Loucy (cell line): Measurements from ENCODE around the gene ATRNL1.
A peak's percentile ranks its signal among the peaks of the same experiment; 100 is the strongest.

ENCODE experiments used
- H2AFZ ChIP-seq: fragments of 200-600 bp; sonication (generic); 2 replicates; pipeline ENCODE4 v1.6.0; 2016; ENCODE audit warnings: antibody characterized with exemption, mild to moderate bottlenecking, low read length, moderate library complexity
- H3F3A ChIP-seq: fragments of 200-600 bp; 2 replicates; pipeline ENCODE4 v1.6.0; 2016; ENCODE audit warnings: antibody characterized with exemption, low read depth, mild to moderate bottlenecking
- H3K27me3 ChIP-seq: fragments of 200-600 bp; sonication (generic); 2 replicates; pipeline ENCODE4 v1.6.1; 2014; ENCODE audit warnings: low read length, mild to moderate bottlenecking; ENCODE audit not compliant: insufficient read depth, poor library complexity, severe bottlenecking
- H3K36me3 ChIP-seq: fragments of 200-600 bp; sonication (generic); 2 replicates; pipeline ENCODE4 v1.6.1; 2016; ENCODE audit warnings: low read length; ENCODE audit not compliant: insufficient read depth
- H3K4me1 ChIP-seq: fragments of 200-600 bp; sonication (generic); 2 replicates; pipeline ENCODE4 v1.5.1; 2014; ENCODE audit warnings: low read length, mild to moderate bottlenecking; ENCODE audit not compliant: insufficient read depth, poor library complexity, severe bottlenecking
- H3K4me2 ChIP-seq: fragments of 200-600 bp; sonication (generic); 2 replicates; pipeline ENCODE4 v1.6.0; 2014; ENCODE audit warnings: antibody characterized with exemption, low read length, low read depth, mild to moderate bottlenecking; ENCODE audit not compliant: poor library complexity, severe bottlenecking
- H3K4me3 ChIP-seq: fragments of 200-600 bp; sonication (generic); 2 replicates; pipeline ENCODE4 v1.5.1; 2014; ENCODE audit warnings: low read length, mild to moderate bottlenecking, mixed read lengths; ENCODE audit not compliant: poor library complexity, severe bottlenecking
- H3K79me2 ChIP-seq: fragments of 200-600 bp; sonication (generic); 2 replicates; pipeline ENCODE4 v1.6.1; 2014; ENCODE audit warnings: low read length; ENCODE audit not compliant: insufficient read depth
- H3K9ac ChIP-seq: fragments of 200-600 bp; sonication (generic); 2 replicates; pipeline ENCODE4 v1.6.0; 2014; ENCODE audit warnings: mild to moderate bottlenecking, low read depth, low read length, moderate library complexity; ENCODE audit not compliant: poor library complexity, severe bottlenecking
- H3K9me2 ChIP-seq: fragments of 200-600 bp; sonication (generic); replicated peaks from 2 replicates; pipeline ENCODE4 v1.6.1; 2016; ENCODE audit warnings: low read depth, low read length, mixed read lengths
- H3K9me3 ChIP-seq: fragments of 200-600 bp; sonication (generic); 2 replicates; pipeline ENCODE4 v1.6.1; 2014; ENCODE audit warnings: mild to moderate bottlenecking, antibody characterized with exemption, low read length, low read depth; ENCODE audit not compliant: insufficient read depth
- H4K20me1 ChIP-seq: fragments of 200-600 bp; sonication (generic); 2 replicates; pipeline ENCODE4 v1.6.0; 2014; ENCODE audit warnings: antibody characterized with exemption, low read length, mild to moderate bottlenecking; ENCODE audit not compliant: insufficient read depth, poor library complexity, severe bottlenecking
- EZH2phosphoT487 ChIP-seq: fragments of 200-600 bp; IDR thresholded peaks from 2 replicates; pipeline ENCODE4 v1.6.1; 2018; ENCODE audit warnings: antibody characterized with exemption, mild to moderate bottlenecking, moderate library complexity, borderline replicate concordance
- TF ChIP-seq, protein P1 (sequence below): fragments of 200-600 bp; sonication (generic); conservative IDR thresholded peaks from 2 replicates; pipeline ENCODE4 v1.5.1; 2014; ENCODE audit warnings: mild to moderate bottlenecking, antibody characterized with exemption, low read length

The ATRNL1 gene

DNA sequence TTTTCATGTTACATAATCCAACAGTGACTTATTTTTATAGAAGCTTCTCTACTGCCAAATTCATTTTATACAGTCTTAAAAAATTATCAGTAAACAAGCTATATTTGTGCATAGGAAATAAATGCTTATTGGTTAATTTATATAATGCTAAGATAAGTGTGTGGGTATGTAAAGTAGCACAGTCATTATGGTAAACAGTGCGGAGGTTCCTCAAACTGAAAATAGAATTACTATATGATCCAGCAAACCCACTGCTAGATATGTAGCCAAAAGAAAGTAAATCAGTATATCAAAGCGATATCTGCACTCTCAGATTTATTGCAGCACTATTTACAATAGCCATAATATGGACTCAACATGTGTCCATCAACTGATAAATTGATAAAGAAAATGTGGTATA lies 71.1 kb downstream of the ATRNL1 start:
- H3K4me2 ChIP-seq, result no peak overlapping the region
- no peak for TF ChIP-seq EZH2phosphoT487
- TF ChIP-seq, protein P1, sequence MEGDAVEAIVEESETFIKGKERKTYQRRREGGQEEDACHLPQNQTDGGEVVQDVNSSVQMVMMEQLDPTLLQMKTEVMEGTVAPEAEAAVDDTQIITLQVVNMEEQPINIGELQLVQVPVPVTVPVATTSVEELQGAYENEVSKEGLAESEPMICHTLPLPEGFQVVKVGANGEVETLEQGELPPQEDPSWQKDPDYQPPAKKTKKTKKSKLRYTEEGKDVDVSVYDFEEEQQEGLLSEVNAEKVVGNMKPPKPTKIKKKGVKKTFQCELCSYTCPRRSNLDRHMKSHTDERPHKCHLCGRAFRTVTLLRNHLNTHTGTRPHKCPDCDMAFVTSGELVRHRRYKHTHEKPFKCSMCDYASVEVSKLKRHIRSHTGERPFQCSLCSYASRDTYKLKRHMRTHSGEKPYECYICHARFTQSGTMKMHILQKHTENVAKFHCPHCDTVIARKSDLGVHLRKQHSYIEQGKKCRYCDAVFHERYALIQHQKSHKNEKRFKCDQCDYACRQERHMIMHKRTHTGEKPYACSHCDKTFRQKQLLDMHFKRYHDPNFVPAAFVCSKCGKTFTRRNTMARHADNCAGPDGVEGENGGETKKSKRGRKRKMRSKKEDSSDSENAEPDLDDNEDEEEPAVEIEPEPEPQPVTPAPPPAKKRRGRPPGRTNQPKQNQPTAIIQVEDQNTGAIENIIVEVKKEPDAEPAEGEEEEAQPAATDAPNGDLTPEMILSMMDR, result no peak

DNA sequence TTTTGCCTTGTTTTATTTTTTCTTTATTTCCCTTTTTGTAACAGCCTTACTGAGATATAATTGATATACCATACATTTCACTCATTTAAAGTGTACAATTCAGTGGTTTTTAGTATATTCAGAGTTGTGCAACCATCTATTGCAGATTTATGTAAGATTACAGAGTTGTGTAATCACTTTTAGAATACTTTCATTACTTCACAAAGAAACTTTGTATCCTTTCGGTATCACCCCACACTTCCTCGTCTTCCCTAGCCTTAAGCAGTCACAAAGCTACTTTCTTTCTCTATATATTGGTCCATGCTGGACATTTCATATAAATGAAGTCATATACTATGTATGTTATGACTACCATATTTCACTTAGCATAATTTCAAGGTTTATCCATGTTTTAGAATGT lies 74.6 kb downstream of the ATRNL1 start:
- H4K20me1 ChIP-seq, result no peaks in the 10 kb centered on the region
- H3F3A ChIP-seq, result no peaks in the 10 kb centered on the region
- no peaks in the 10 kb centered on the region for H3K27me3 ChIP-seq
- H3K79me2 ChIP-seq, result 0 out of 2 replicates have a peak, but pooled peaks cover 2% of the 10 kb centered on the region
- H3K9me3 ChIP-seq, result no peaks in the 10 kb centered on the region
- TF ChIP-seq, protein P1, result no peak
- no peak for TF ChIP-seq EZH2phosphoT487
- H3K4me1 ChIP-seq, result no peaks in the 10 kb centered on the region
- H2AFZ ChIP-seq, result no peak overlapping the region
- H3K9me2 ChIP-seq, result no peaks in the 10 kb centered on the region
- no peak overlapping the region for H3K4me3 ChIP-seq
- peaks cover 18% of the 10 kb centered on the region; the same call in 1 of the 2 replicates for H3K36me3 ChIP-seq
- no peak overlapping the region for H3K9ac ChIP-seq
- no peak overlapping the region for H3K4me2 ChIP-seq

More for the DNA sequence above, 71.1 kb downstream of the ATRNL1 start:
- no peak overlapping the region for H2AFZ ChIP-seq
- H3K27me3 ChIP-seq, result no peaks in the 10 kb centered on the region
- H3K9ac ChIP-seq, result no peak overlapping the region
- H3F3A ChIP-seq, result no peaks in the 10 kb centered on the region
- H3K9me2 ChIP-seq, result no peaks in the 10 kb centered on the region
- 0 out of 2 replicates have a peak, but pooled peaks cover 2% of the 10 kb centered on the region for H3K79me2 ChIP-seq
- H3K4me1 ChIP-seq, result no peaks in the 10 kb centered on the region
- H3K36me3 ChIP-seq, result peaks cover 18% of the 10 kb centered on the region; the same call in 1 of the 2 replicates
- H3K4me3 ChIP-seq, result no peak overlapping the region
- no peaks in the 10 kb centered on the region for H3K9me3 ChIP-seq
- H4K20me1 ChIP-seq, result no peaks in the 10 kb centered on the region

GRCh38 chr10:115171392-115171960 lies 78.3 kb downstream of the ATRNL1 start:
- H3K36me3 ChIP-seq, result peaks cover 18% of the 10 kb centered on the region
- H3K9me3 ChIP-seq, result no peaks in the 10 kb centered on the region
- no peaks in the 10 kb centered on the region for H3K4me1 ChIP-seq
- no peaks in the 10 kb centered on the region for H4K20me1 ChIP-seq
- no peak overlapping the region for H3K4me2 ChIP-seq
- no peaks in the 10 kb centered on the region for H3K27me3 ChIP-seq
- H3K4me3 ChIP-seq, result no peak overlapping the region
- no peak overlapping the region for H3K9ac ChIP-seq
- no peaks in the 10 kb centered on the region for H3K9me2 ChIP-seq
- no peak overlapping the region for H2AFZ ChIP-seq
- TF ChIP-seq, protein P1, result peak; percentile 68
- TF ChIP-seq EZH2phosphoT487, result no peak
- H3F3A ChIP-seq, result no peaks in the 10 kb centered on the region
- H3K79me2 ChIP-seq, result 0 out of 2 replicates have a peak, but pooled peaks cover 2% of the 10 kb centered on the region
